ENCODE data around the gene CSK.

DNA sequence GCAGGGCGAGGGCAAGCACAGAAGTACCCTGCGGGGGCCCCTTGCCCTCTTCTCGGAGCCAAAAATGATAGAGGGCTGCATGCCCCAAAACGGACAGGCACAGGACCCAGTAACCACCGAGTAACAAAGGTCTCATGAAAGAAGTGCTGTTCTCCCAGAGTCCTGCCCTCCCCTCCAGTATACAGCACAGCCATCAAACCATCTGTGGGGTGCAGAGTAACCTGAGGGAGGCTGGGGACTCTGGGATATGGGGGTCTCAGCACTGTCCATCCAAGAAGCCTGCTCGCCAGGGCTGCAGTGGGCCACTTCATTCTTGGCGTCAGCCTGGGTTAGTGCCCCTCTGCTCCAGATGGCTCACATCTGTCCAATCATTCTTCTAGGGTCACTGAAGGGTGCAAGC is 55.0 kb downstream of the CSK start:
- TF ChIP-seq, protein P1, sequence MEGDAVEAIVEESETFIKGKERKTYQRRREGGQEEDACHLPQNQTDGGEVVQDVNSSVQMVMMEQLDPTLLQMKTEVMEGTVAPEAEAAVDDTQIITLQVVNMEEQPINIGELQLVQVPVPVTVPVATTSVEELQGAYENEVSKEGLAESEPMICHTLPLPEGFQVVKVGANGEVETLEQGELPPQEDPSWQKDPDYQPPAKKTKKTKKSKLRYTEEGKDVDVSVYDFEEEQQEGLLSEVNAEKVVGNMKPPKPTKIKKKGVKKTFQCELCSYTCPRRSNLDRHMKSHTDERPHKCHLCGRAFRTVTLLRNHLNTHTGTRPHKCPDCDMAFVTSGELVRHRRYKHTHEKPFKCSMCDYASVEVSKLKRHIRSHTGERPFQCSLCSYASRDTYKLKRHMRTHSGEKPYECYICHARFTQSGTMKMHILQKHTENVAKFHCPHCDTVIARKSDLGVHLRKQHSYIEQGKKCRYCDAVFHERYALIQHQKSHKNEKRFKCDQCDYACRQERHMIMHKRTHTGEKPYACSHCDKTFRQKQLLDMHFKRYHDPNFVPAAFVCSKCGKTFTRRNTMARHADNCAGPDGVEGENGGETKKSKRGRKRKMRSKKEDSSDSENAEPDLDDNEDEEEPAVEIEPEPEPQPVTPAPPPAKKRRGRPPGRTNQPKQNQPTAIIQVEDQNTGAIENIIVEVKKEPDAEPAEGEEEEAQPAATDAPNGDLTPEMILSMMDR (IDR thresholded peaks at IDR 0.05): no peak
- TF ChIP-seq POLR2A (IDR thresholded peaks at IDR 0.05): no peak
